Prostate gland (tissue), 2 donors: ENCODE data around the gene CCDC134. TPM values are rescaled to one million over a fixed set of nuclear protein-coding genes. Genes with fewer than 3 reads are reported as not detected.
A peak's percentile ranks its signal among the peaks of the same experiment; 100 is the strongest.

Experiments used
- DNase-seq: peaks from one replicate; pipeline ENCODE4 v3.0.0-alpha.2; 2019; ENCODE audit warnings: low spot score
- H3K27ac ChIP-seq, 2 donors: fragments of 200-600 bp; sonication (generic); 2 replicates each; pipeline ENCODE4 v1.5.1; 2017 to 2019
- H3K27me3 ChIP-seq: fragments of 200-600 bp; sonication (generic); replicated peaks from 2 replicates; pipeline ENCODE4 v1.5.1; 2019; ENCODE audit not compliant: insufficient read depth
- H3K36me3 ChIP-seq, 2 donors: fragments of 200-600 bp; sonication (generic); 1 replicate in 1 of 2; 2 replicates in 1 of 2; pipeline versions ENCODE4 v1.5.1 to v1.8.1; 2017 to 2019
- H3K4me1 ChIP-seq: fragments of 200-600 bp; sonication (generic); replicated peaks from 2 replicates; pipeline ENCODE4 v1.5.1; 2019
- H3K4me3 ChIP-seq, 2 donors: fragments of 200-600 bp; sonication (generic); 2 replicates each; pipeline ENCODE4 v1.5.1; 2017 to 2019
- H3K9me3 ChIP-seq: fragments of 200-600 bp; sonication (generic); 2 replicates; pipeline ENCODE4 v1.5.1; 2017
- POLR2A ChIP-seq: fragments of 450-650 bp; IDR thresholded peaks from one replicate; pipeline ENCODE4 v1.6.1; 2016; ENCODE audit warnings: antibody characterized with exemption, mild to moderate bottlenecking
- POLR2AphosphoS5 ChIP-seq: sonication (generic); formaldehyde crosslinking; IDR thresholded peaks from one replicate; pipeline ENCODE4 v1.6.1; 2017; ENCODE audit warnings: antibody characterized with exemption
- WGBS: methylation state at CpG from one replicate; pipeline ENCODE4 v1.1.5; 2018; 5-methylcytosine and 5-hydroxymethylcytosine counted together
- intact Hi-C: fragments of 100-400 bp; cut with DNase I; formaldehyde crosslinking; loops from one replicate; pipeline ENCODE4 v1.14.2; 2022
- total RNA-seq, 2 donors: library from RNA; depleted of rRNA; stranded (reverse); fragments of >200 nt; gene quantifications; one replicate each; pipeline ENCODE4 v1.1.0, GENCODE V29; 2016
- TF ChIP-seq, protein P1 (sequence below), 4 experiments: fragments of 200-600 bp in 2 of 4; fragments of 450-650 bp in 2 of 4; sonication (generic) in 2 of 4; IDR thresholded peaks; 1 replicate in 3 of 4; 2 replicates in 1 of 4; pipeline ENCODE4 v1.5.1; 2016 to 2019; ENCODE audit warnings: antibody characterized with exemption in 4 of 4, mild to moderate bottlenecking in 2 of 4, moderate library complexity in 2 of 4

Gene CCDC134
- total RNA-seq, 2 donors from 2014 or later, result 12.0 to 20.7 TPM

DNA sequence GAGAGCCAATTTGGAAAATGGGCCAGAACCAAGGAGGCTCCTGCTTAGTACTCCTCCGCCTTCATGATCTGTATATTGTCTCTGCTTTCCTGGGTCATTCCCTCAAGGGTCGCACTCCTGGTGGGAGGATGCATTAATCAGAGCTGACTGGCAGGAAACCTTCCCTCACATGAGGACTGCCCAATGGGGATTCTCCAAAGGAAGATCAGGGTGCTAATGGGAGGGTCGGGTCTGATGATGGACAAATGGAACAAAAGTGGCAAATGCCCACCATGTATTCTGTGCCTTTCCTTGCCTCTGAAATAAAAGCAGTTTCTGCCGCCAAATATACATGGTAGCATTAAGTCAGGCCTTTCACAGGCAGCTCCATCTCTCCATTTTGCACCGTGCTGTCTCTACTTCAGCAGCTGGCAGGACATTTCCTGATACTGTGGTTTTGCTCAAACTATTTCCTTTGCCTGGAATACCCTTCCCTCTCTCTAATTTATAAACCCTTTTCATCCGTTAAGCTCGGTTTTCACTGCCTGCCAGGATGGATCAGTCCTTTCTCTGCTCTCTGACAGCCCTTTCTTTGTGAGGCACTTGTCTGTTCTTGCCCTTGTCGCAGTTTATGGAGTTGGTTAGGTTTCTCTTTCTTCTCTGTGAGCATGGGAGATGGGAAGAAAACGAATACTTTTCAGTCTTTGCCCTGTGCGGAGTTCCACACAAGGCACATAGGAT lies 45.9 kb downstream of the CCDC134 start:
- peak; percentile 25 for DNase-seq
- TF ChIP-seq POLR2A, result no peak
- no peak for TF ChIP-seq POLR2AphosphoS5
- TF ChIP-seq, protein P1, sequence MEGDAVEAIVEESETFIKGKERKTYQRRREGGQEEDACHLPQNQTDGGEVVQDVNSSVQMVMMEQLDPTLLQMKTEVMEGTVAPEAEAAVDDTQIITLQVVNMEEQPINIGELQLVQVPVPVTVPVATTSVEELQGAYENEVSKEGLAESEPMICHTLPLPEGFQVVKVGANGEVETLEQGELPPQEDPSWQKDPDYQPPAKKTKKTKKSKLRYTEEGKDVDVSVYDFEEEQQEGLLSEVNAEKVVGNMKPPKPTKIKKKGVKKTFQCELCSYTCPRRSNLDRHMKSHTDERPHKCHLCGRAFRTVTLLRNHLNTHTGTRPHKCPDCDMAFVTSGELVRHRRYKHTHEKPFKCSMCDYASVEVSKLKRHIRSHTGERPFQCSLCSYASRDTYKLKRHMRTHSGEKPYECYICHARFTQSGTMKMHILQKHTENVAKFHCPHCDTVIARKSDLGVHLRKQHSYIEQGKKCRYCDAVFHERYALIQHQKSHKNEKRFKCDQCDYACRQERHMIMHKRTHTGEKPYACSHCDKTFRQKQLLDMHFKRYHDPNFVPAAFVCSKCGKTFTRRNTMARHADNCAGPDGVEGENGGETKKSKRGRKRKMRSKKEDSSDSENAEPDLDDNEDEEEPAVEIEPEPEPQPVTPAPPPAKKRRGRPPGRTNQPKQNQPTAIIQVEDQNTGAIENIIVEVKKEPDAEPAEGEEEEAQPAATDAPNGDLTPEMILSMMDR (IDR thresholded peaks at IDR 0.05), result no peak
- peaks cover 13% of the 10 kb centered on the region for H3K4me1 ChIP-seq

DNA sequence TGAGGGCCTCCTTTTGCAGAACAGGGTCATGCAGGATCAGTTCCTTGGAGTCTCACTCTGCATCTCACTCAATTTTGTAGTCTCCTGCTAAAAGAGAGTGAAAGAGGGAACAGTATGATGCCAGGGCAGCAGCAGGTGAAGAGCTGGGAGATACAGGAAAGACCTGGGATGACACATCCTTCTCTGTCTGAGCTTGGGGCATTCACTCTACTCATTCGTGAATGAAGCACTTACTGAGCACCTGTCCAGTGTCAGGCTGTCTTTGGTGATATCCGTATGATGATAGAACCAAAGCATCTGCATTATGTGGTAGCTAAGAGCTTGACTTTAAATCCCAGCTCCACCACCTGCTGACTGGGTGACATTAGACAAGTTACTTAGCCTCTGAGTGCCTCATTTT lies 46.8 kb downstream of the CCDC134 start:
- Histone ChIP-seq H3K4me1 (peaks cover 13% of the 10 kb centered on the region), H3K4me3 (no peak overlapping the region), H3K27me3 (no peaks in the 10 kb centered on the region), H3K36me3 (no peaks in the 10 kb centered on the region), H3K9me3 (no peaks in the 10 kb centered on the region), H3K27ac (peak overlapping the region; percentile 67 to 84)
- intact Hi-C loops, result no loop called here
- TF ChIP-seq, protein P1 (IDR thresholded peaks at IDR 0.05), result no peak
- TF ChIP-seq POLR2AphosphoS5, result no peak
- no peak for TF ChIP-seq POLR2A
- DNase-seq, result no peak
- WGBS, result 63% methylated on average over 2 of the region's 2 CpGs

More for the DNA sequence above, 45.9 kb downstream of the CCDC134 start:
- H3K9me3 ChIP-seq, result no peaks in the 10 kb centered on the region
- intact Hi-C loops, result no loop called here
- WGBS, result 48% methylated on average over 10 of the region's 10 CpGs
- H3K36me3 ChIP-seq, result no peaks in the 10 kb centered on the region
- no peaks in the 10 kb centered on the region for H3K27me3 ChIP-seq
- peak overlapping the region; percentile 67 to 84 for H3K27ac ChIP-seq
- no peak overlapping the region for H3K4me3 ChIP-seq

DNA sequence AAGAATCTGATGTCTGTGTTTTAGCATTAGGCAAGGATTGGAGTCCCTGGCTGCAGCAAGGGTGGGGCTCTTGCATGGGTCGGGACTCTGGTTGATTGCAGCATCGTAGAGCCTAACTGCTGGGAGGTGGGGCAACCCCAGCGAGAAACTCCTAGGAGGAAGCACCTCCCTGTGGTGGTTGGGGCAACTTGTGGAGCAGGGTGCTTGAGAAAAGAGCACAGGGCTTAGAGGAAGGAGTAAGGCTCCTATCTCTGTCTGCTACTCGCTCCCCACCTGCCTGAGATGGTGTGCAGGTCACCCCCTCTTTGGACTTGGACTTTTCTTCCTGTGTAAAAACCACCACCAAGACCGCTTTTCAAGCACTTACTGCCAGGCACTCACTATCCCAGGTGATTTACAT lies 48.0 kb downstream of the CCDC134 start:
- DNase-seq, result no peak
- intact Hi-C loops, result no loop called here
- H3K27ac ChIP-seq, result no peak overlapping the region
- H3K27me3 ChIP-seq, result no peaks in the 10 kb centered on the region
- 74% methylated on average over 5 of the region's 5 CpGs for WGBS
- no peak overlapping the region for H3K4me3 ChIP-seq
- H3K9me3 ChIP-seq, result no peaks in the 10 kb centered on the region
- H3K36me3 ChIP-seq, result no peaks in the 10 kb centered on the region
- TF ChIP-seq POLR2AphosphoS5, result no peak
- no peak for TF ChIP-seq POLR2A
- TF ChIP-seq, protein P1 (IDR thresholded peaks at IDR 0.05), result peak in 1 of 4 experiments; percentile 12
- peaks cover 13% of the 10 kb centered on the region for H3K4me1 ChIP-seq

DNA sequence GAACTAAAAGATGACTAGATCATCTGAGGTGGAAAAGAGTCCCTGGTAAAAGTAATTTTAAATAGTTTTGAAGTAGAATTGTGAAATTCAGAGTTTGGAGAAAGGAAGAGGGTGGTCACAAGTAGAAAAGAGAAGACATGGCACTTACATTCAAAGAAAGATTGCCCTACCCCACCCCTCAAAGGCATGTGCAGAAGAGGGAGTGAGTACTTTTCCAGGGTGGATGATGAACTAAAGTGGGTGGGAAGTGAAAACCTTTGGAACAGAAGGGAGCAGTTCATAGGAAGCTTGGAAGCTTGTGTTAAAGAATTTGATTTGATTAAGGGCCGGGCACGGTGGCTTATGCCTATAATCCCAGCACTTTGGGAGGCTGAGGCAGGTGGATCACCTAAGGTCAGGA lies 56.0 kb downstream of the CCDC134 start:
- Histone ChIP-seq H3K9me3 (no peaks in the 10 kb centered on the region), H3K4me1 (no peaks in the 10 kb centered on the region), H3K27ac (no peak overlapping the region), H3K4me3 (no peak overlapping the region), H3K36me3 (no peaks in the 10 kb centered on the region), H3K27me3 (no peaks in the 10 kb centered on the region)
- TF ChIP-seq POLR2A (no peak), POLR2AphosphoS5 (no peak)
- TF ChIP-seq, protein P1 (IDR thresholded peaks at IDR 0.05), result no peak
- DNase-seq, result no peak
- 84% methylated on average over 2 of the region's 2 CpGs for WGBS
- intact Hi-C loops, result no loop called here
